Left kidney (tissue), 2 donors: Measurements from ENCODE around the gene CYTH3. TPM values are rescaled to one million over a fixed set of nuclear protein-coding genes. Genes with fewer than 3 reads are reported as not detected.
"Not testable (repeated sequence)": the region's sequence is repeated elsewhere in the genome, so short reads cannot be mapped to it uniquely, and the experiment has no call there.

Experiments used
- DNase-seq: peaks from one replicate; pipeline ENCODE4 v3.0.0-alpha.2; 2013
- polyA plus RNA-seq: library from polyadenylated mRNA; unstranded; fragments of 120-200 nt; gene quantifications from one replicate; pipeline ENCODE4 v1.2.1, GENCODE V29; 2013; ENCODE audit not compliant: insufficient read length

Gene CYTH3
- polyA plus RNA-seq, 1 donor = 35.4 TPM

GRCh38 chr7:6232116-6232515 is 40.3 kb downstream of the CYTH3 start:
- no peak for DNase-seq

DNA sequence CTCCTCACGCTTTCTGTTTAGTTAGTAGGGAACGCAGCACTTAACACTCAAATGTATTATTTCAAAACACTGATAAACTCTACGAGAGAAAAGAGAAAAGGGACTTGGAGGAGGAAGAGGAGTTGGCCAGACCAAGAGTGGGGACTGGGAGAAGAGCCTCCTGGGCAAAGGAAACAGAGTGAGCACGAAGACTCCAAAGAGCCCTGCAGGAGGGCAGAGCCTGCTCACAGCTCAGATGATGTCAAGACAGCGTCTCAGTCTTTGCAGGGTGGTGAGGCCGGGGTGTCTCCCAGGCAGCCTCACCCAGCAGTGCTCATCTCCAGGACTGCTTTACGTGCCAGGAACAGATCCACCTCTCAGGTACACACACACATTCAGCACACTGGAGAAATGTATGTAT is 41.2 kb downstream of the CYTH3 start:
- DNase-seq = no peak

- not testable (repeated sequence) for DNase-seq
These were observed 43.1 kb downstream of the CYTH3 start for GRCh38 chr7:6229284-6229683.

DNA sequence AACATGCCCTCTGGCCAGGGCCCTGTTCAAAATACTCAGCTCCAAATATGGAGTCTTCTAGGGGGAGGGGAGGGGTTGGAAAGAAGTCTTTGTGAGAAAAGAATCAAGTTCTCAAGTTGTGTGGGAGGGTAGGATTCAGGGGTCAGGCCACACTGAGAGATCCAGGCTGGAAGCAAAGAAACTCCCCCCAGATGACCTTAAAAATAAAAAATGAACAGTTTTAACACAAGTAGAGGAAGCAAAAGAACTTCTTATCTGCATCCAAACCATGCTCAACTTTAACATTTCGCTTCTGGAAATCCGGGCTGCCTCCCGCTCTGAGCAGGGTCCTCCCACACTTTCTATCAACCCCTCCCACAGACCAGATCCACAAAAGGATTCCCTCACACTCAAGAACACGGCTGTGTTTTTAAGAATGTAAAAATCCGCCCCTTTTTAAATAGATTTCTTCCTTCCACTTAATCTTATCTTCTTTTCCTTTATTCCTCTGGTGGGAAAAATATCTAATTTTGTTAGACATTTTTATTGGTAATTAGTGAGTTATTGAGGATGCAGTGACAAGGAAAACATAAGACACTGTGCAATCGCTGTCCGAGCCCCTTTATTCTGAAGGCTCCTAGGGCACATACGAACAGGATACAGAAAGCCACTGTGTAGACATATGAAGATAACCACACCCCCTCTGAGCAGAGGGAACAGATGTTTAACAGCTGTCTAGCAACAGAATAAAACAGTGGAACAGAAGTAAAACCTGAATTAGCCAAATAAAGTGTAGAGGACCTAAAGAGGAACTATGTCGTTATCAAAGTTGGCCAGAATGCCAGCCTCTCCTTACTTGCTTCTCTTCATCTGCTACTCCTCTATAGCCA is 43.8 kb downstream of the CYTH3 start:
- DNase-seq = peak; percentile 85

DNA sequence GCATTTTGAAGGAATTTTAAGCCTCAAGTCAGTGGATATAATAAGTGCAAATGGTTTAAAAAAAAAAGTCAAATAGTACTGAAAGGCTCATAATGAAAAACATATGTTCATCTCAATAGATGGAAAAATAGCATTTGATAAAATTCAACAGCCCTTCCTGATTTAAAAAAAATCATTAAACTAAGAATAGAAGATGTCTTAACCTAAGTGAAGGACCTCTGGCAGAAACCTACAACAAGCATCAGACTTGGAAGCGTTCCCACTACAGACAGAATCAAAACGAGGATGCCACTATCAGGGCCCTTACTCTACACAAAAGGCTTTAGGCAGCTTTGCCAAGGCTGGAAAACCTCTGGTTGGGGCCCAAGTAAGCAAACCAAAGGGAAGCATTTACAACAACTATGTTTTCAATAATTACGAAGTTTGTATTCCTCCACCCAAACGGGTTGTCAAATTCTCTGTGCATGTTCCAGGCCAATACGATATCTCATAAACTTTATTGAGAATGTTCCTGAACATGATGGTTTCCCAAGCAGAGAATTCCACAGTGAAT is 45.1 kb downstream of the CYTH3 start:
- DNase-seq = no peak

DNA sequence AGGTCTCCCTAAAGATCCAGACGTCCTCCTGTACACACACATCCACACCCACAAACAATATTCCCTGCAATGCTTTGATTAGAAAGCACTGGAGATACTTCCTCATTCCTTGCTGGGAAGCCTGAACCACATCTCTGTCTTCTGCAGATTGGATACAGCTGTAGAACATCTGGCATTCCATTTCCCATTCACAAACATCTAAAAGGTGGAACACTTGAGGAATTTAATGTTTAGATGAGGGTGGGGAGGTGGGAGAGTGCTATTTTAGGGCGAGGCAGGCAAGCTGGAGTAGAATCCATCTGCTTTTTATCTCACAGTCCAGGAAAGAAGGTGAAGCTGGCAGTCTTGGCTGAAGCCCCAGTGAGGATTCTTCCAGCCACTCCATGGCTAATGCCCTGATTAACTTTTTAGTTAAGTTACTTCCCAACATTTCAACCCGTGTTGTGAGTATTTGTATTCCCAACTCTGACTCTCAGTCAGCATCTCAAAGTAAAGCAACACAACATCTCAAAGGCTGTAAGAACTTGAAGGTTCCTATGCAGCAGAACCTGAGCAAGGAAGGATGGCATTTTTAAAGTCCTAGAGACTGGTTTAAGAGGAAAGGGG is 46.1 kb downstream of the CYTH3 start:
- no peak for DNase-seq

DNA sequence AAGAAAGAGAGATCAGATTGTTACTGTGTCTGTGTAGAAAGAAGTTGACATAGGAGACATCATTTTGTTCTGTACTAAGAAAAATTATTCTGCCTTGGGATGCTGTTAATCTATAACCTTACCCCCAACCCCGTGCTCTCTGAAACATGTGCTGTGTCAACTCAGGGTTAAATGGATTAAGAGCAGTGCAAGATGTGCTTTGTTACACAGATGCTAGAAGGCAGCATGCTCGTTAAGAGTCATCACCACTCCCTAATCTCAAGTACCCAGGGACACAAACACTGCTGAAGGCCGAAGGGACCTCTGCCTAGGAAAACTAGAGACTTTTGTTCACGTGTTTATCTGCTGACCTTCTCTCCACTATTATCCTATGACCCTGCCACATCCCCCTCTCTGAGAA is 49.0 kb downstream of the CYTH3 start:
- not testable (repeated sequence) for DNase-seq

GRCh38 chr7:6223010-6223409 is 49.4 kb downstream of the CYTH3 start:
- DNase-seq = not testable (repeated sequence)

- no peak for DNase-seq
These were observed 50.8 kb downstream of the CYTH3 start for GRCh38 chr7:6221340-6222319.

DNA sequence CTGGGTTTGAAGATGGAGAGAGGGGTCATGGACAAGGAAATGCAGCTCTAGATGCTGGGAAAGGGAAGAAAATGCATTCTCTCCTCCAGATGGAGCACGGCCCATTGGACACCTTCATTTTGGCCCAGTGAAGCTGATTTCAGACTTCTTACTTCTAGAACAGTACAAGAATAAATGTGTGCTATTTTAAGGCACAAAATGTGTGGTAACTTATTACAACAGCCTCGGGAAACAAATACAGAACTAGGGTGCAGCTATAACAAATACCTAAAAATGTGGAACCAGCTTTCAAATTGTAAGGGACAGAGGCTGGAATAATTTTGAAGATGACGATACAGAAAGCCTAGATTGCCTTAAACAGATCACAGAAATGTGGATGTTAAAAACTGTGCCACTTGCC is 54.1 kb downstream of the CYTH3 start:
- DNase-seq = no peak

GRCh38 chr7:6212008-6212407 is 60.4 kb downstream of the CYTH3 start:
- DNase-seq = no peak

DNA sequence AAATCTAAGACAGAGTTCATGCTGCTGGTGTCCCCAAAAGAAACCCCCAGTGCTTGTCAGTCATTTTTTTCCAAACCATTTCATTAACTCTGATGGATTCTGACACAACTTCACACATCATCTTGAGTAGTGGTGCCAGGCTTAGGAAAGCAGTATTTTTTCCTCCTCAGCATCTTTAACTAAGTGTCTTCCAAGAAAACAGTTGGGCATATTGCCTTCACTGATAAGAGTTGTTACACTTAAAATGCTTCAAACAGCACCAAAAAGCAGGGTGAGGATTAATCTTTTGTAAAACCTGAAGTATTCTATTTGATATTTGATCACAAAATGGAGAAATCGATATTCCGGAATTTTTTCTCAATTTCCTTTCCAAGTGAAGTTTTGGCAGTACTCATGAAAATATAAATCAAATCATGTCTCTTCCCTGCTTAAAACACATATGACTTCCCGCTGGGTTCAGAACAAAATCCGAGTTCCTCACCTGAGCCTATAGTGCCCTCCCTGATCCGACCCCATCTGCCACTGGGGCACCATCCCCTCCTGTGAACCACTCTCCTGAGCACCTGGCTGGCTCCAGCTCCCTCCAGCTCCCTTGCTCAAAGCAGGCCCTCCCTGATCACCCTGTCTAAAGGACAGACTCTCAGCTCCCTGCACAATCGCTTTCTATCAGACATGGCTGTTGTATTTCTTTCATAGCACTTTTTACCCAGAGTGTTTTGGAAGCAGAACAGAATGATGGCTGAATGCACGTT is 61.6 kb downstream of the CYTH3 start:
- DNase-seq = no peak

DNA sequence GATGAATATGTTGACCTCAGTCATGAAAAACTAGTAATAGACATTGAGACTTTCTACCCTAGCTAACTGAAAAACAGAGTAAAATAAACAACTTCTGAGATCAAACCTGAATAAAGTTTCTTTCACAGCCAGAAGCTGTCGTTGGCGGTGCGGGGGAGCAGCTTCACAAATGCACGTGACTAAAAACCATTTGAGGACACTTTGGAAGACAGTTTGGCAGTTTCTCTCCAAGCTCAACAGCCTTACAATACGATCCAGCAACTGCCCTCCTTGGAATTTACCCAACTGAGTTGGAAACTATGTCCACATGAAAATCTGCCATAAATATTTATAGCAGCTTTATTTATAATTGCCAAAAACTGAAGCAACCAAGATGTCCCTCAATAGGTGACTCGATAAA is 63.1 kb downstream of the CYTH3 start:
- DNase-seq = no peak

GRCh38 chr7:6208573-6209328 is 63.7 kb downstream of the CYTH3 start:
- DNase-seq = no peak

GRCh38 chr7:6205971-6206660 is 66.3 kb downstream of the CYTH3 start:
- no peak for DNase-seq

- no peak for DNase-seq
These were observed 69.0 kb downstream of the CYTH3 start for GRCh38 chr7:6203381-6203780.

GRCh38 chr7:6202117-6202516 is 70.3 kb downstream of the CYTH3 start:
- DNase-seq = no peak

- no peak for DNase-seq
These were observed 71.5 kb downstream of the CYTH3 start for GRCh38 chr7:6200971-6201370.

DNA sequence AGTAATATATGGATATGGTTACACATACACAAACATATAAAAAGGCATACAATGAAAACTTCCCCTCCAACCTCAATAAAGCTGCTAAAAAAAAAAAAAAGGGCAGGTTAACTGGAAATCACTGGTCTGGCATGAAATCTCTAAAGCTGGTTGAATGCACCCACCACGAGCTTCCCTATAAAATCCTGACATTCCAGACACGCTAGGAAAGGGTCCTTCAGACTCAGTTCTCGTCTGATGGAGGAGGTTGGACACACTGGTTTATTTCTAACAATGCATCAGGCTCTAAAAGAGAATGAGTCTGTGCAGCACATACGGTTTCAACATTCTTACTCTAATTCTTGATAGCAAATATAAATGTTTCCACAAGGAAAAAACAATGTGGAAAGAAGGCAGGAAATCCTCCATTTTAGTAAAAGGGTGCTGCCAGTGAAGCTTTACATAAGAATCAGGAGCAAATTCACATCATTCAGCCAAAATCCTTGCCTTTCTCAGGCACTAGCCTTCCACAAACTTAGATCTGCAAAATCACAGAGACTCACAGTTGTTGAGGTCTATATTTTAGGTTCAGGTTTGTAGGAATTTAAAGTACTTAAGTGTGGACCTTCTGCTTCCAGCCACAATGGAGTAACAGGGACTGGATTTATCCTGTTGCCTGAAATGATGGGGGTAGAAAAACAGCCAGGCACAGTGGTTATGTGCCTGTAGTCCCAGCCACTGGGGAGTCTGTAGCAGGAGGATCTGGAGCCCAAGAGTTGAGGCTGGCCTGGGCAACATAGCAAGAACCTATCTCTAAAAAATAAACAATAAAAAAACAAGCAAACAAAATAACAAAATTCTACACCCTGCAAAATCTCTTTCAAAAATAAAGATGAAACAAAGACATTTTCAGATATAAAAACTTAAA is 73.5 kb downstream of the CYTH3 start:
- DNase-seq = no peak
